RKO (cell line): ENCODE measurements around the gene SPN.
"Not testable (repeated sequence)": the region's sequence is repeated elsewhere in the genome, so short reads cannot be mapped to it uniquely, and the experiment has no call there.

Experiments used
- DNase-seq: peaks from one replicate; pipeline ENCODE4 v3.0.0-alpha.2; 2016; ENCODE audit warnings: low spot score

Gene SPN

DNA sequence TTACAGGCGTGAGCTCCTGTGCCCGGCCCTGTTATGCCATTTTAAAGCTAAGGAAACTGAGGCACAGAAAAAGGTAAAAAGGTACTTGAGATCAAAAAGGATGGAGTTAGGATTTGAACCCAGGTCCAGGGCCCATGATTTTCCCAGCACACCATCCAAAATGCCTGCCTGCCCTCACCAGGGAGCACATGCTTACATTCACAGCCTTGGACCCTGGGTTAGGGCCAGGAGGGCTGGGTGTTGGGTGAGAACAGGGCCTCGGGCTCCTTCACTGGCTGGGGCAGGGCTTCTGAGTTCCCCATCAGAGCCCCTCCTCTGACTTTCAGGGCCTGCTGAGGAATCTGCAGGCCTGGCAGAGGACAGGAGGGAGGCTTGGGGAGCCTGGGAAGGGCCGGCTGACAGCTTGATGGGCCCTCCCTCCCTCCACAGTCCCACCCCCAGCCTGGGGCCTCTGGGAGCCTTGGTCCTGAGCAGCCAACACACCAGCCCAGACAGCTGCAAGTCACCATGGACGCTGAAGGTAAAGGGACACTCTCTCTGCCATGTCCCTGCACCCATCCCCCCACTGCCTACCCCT, 15.7 kb downstream of the SPN start, which contains the start of gene QPRT:
Gene QPRT, plus strand, starts transcription at position 490 of the 577 bp plus-strand sequence. Its CDS starts 18 bp downstream, at position 508.
- no peak for DNase-seq

- DNase-seq: no peak
Measured at GRCh38 chr16:29680180-29680598, 17.1 kb downstream of the SPN start.

GRCh38 chr16:29683543-29684090, 20.6 kb downstream of the SPN start:
- no peak for DNase-seq

GRCh38 chr16:29684679-29685078, 21.6 kb downstream of the SPN start:
- no peak for DNase-seq

DNA sequence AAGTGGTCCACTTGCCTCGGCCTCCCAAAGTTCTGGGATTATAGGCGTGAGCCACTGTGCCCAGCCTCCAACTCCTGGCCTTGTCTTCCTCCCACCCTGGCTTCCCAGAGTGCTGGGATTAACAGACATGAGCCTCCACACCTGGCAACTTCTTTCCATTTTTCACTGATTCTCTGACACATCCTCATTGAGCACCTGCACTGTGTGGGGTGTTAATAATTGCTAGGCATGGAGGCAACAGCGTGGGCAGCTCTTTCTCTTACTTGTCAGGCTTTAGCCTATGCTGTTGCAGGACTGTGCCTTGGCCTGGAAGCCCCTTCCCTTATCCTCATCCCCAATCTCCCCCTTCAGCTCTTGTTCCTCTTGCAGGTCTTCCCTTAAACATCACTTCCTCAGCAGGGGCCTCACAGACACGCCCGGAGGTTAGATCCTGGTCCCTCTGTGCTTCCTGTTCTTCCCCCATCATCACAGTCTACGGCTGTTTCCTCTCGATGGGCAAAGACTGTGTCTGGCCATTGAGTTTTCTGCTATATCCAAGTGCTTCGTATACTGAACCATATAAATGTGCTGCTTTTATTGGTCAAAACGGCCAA, 23.8 kb downstream of the SPN start:
- DNase-seq: no peak

- no peak for DNase-seq
Measured at GRCh38 chr16:29687755-29688154, 24.7 kb downstream of the SPN start.

DNA sequence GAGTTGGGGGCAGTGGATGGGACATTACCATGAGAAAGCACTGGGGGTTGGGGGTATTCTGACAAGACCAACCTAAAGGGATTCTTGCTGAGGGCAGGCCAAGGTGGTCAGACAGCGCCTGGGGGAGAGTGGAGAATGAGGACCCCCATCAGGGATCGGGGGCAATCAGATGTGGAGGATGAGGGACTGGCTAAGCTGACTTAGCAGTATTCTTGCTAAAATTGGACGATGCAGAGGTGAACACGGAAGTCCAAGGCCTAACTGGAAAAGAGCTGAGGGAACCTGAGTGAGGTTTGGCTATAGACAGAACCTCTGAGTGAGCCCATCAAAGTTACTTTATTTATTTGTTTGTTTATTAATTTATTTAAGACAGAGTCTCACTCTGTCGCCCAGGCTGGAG, 25.1 kb downstream of the SPN start:
- DNase-seq: no peak

- not testable (repeated sequence) for DNase-seq
Measured at GRCh38 chr16:29689490-29690351, 26.7 kb downstream of the SPN start.

- DNase-seq: not testable (repeated sequence)
Measured at GRCh38 chr16:29692606-29693005, 29.6 kb downstream of the SPN start.

GRCh38 chr16:29694384-29695195, 31.5 kb downstream of the SPN start:
- no peak for DNase-seq

DNA sequence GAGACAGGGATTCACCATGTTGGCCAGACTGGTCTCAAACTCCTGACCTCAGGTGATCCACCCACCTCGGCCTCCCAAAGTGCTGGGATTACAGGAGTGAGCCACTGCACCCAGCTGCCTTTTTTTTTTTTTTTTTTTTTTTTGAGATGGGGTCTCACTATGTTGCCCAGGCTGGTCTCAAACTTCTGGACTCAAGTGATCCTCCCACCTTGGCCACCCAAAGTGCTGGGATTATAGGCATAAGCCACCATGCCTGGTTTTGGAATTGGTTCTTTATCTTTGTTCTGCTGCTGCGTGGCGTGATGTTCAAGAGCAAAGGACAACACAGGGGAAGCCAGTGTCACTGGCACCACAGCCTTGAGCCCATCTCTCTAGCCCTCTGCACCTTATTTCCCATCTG, 32.6 kb downstream of the SPN start:
- not testable (repeated sequence) for DNase-seq

DNA sequence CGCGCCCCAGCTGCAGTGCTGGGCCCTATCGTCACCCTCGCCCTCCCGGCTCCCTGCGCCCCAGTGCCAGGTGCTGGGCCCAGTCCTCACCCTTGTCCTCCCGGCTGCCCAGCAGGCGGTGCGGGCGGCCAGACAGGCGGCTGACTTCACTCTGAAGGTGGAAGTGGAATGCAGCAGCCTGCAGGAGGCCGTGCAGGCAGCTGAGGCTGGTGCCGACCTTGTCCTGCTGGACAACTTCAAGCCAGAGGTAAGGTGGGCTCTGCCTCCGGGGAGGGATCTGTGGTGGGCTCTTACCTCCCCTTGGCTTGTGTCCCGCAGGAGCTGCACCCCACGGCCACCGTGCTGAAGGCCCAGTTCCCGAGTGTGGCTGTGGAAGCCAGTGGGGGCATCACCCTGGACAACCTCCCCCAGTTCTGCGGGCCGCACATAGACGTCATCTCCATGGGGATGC, 33.9 kb downstream of the SPN start:
- DNase-seq: no peak

DNA sequence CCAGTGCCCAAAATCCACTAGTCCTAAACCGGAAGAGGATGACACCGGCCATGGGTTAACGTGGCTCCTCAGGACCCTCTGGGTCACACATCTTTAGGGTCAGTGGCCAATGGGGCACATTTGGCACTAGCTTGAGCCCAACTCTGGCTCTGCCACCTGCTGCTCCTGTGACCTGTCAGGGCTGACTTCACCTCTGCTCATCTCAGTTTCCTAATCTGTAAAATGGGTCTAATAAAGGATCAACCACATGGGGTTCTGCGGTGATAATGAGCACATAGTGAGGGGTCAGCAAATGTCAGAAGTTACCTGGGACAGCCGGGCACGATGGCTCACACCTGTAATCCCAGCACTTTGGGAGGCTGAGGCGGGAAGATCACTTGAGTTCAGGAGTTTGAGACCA, 34.3 kb downstream of the SPN start:
- DNase-seq: no peak

DNA sequence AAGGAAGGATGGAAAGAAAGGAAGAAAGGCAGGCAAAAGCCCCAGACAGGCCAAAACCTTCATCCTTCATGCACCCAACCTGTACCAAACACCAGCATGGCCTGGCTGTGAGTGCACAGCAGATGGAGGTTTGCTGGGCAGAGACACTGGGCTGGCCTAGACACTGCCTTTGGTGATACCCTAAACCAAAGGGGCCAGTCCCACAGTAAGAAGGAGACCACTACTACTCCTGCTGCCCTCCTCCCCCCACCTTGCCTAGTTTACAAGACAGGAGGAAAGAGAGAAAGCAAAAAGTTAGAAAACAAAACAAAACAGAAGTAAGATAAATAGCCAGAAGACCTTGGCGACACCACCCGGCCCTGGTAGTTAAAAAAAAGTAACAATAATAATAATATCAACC, 35.0 kb downstream of the SPN start:
- no peak for DNase-seq

DNA sequence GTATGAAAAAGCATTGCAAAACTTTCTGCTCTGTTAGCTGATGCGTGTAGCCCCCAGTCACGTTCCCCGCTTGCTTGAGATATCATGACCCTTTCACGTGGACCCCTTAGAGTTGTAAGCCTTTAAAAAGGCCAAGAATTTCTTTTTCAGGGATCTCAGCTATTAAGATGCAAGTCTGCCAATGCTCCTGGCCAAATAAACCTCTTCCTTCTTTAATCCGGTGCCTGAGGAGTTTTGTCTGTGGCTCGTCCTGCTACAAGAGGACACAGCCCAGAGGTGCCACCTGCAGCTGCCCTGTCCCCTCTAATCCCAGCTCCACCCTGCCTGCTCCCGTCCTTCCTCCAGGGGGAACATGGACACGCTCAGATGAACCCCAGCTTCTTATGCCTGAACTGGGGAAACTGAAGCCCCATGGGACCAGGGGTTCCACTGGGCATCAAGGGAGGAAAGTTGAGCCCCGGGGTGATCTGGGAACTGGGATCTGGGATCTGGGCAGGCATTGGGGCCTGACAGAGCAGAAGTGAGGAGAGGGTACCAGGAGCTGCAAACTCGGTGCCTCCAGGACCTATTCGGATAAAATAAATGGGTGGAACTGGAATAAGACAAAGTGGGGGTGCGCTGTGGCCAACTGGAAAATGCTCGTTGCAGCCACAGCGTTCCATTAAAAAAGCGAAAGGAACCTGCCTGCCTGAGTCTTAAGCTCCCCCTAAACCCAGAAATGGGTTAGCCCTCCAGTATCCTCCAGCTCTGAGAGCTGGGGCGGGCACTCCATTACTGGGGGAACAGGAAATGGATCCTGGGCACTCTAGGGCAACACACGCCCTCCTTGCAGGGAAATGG, 35.7 kb downstream of the SPN start:
- DNase-seq: no peak

- no peak for DNase-seq
Measured at GRCh38 chr16:29699324-29700219, 36.5 kb downstream of the SPN start.

DNA sequence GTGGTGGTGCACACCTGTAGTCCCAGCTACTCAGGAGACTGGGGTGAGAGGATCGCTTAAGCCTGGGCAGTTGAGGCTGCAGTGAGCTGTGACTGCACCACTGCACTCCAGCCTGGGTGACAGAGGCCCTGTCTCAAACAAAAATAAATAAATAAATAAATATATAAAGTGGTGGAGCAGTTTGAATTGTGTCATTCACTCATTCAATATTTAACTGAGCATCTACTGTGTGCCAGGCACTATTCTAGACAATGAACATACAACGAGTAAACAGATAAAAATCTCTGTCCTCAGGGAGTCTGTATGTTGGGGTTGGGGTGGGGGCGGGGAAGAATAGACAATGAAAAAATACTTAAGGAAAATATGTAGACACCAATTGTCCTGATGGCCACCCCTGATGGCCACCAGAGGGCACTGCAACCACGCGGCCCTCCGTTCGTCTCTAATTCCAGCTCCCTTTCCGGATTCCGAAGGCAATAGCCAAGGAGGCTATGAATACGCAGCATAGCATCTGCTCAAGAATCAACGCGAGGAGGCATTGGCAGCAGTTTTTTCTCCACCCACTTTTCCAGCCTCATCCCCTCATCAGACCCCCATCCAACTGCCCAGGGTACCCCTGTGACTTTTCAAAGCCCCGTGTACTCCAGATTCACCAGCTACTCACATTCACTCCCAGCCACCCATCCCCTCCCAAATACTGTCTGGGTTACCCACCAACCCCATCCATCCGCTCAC, 37.4 kb downstream of the SPN start:
- peak; percentile 88 for DNase-seq

- no peak for DNase-seq
Measured at GRCh38 chr16:29701214-29701555, 38.1 kb downstream of the SPN start.

GRCh38 chr16:29702269-29702668, 39.2 kb downstream of the SPN start:
- no peak for DNase-seq
